Activated CD8-positive, alpha-beta T cell treated with anti-CD3 and anti-CD28 coated beads for 36 hours (primary cell): ENCODE data around the gene HES1. TPM values are rescaled to one million over a fixed set of nuclear protein-coding genes. Genes with fewer than 3 reads are reported as not detected.

Experiments
- ATAC-seq: fragments of 200-7000 bp; cut with Tn5 transposase; one replicate; pipeline ENCODE4 v1.10.0; 2021; ENCODE audit warnings: mild to moderate bottlenecking, moderate library complexity
- CTCF ChIA-PET: fragments of 350-600 bp; sonication (Branson Sonifier 250); formaldehyde crosslinking; loops from one replicate; lab custom pipeline; 2021; ENCODE audit warnings: antibody characterized with exemption; lab: Charles Lee
- POLR2A ChIA-PET: fragments of 350-600 bp; sonication (Branson Sonifier 250); formaldehyde crosslinking; loops from one replicate; lab custom pipeline; 2021; ENCODE audit warnings: antibody characterized with exemption; lab: Charles Lee
- DNase-seq: peaks from one replicate; pipeline ENCODE4 v3.0.0-alpha.2; 2020
- H3K27ac Mint-ChIP-seq: one replicate; pipeline ENCODE4 v1.8.0; 2021; ENCODE audit warnings: mild to moderate bottlenecking, mixed read lengths
- H3K27me3 Mint-ChIP-seq: one replicate; pipeline ENCODE4 v1.8.0; 2021; ENCODE audit warnings: mixed read lengths
- H3K36me3 Mint-ChIP-seq: one replicate; pipeline ENCODE4 v1.8.0; 2021; ENCODE audit warnings: low read depth, mixed read lengths
- H3K4me1 Mint-ChIP-seq: one replicate; pipeline ENCODE4 v1.8.0; 2021; ENCODE audit warnings: low read depth, mixed read lengths
- H3K4me3 Mint-ChIP-seq: one replicate; pipeline ENCODE4 v1.8.0; 2021; ENCODE audit warnings: mild to moderate bottlenecking, moderate library complexity, mixed read lengths
- H3K9me3 Mint-ChIP-seq: one replicate; pipeline ENCODE4 v1.8.0; 2021; ENCODE audit warnings: mixed read lengths
- CTCF ChIP-seq: fragments of 200-600 bp; IDR thresholded peaks from one replicate; pipeline ENCODE4 v1.8.0; 2022; ENCODE audit warnings: antibody characterized with exemption, mild to moderate bottlenecking
- intact Hi-C: fragments of 100-400 bp; cut with micrococcal nuclease; formaldehyde crosslinking; loops from one replicate; pipeline ENCODE4 v1.10.0; 2022
- total RNA-seq, 2 experiments: library from RNA; stranded (reverse); gene quantifications; one replicate each; pipeline ENCODE4 v1.2.3, GENCODE V29; 2021

The HES1 gene
- total RNA-seq, 2 experiments from 2014 or later: not detected

DNA sequence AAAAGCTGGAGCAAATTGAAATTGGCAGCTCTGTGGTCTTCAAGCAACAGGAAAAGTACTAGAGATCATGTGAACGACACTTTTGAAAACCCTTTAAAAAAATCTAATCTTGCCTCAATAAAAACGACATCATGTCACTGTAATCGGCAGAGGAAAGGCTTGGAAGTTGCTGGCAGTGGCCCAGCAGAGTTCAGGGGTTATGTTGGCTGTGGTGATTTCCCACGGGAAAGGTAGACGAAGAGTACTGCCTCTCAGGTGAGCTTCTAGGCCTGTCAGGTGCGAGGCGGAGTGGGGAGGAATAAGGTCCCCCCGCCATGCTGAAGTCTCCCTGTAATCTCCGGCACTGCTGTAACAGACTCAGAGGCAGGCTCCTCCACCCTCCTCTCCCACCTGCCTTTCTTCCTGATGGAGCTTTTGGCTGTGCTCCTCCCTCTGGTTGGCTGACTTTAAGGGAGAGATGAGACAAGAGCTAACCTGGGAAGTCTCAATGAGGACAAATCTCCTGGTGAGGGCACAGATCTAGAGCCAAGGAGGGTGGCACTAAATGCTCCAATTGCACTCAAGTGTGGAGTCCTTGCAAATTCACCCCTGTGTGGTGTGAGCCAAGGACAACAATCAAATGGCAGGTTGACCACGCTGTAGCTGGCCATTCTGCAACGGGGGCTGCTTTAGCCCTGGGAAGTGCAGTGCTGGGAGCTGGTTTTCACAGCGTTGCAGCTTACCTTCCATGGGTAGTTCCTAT lies 18.7 kb upstream of the HES1 start:
- Mint-ChIP-seq H3K36me3 (no peaks in the 10 kb centered on the region), H3K27ac (no peak overlapping the region), H3K4me3 (no peak overlapping the region), H3K4me1 (no peaks in the 10 kb centered on the region), H3K9me3 (no peaks in the 10 kb centered on the region), H3K27me3 (peaks cover 16% of the 10 kb centered on the region)
- POLR2A ChIA-PET: interaction anchor here (0.6 kb wide), 1 partner anchor 26 kb away, joined by 3 read pairs; no protein-coding TSS in a partner anchor
- ATAC-seq (no peak), DNase-seq (no peak)
- no peak for TF ChIP-seq CTCF
- intact Hi-C loops: no loop called here
- CTCF ChIA-PET: interaction anchor here (1.0 kb wide), 1 partner anchor 451 kb away, joined by 3 read pairs; no protein-coding TSS in a partner anchor

DNA sequence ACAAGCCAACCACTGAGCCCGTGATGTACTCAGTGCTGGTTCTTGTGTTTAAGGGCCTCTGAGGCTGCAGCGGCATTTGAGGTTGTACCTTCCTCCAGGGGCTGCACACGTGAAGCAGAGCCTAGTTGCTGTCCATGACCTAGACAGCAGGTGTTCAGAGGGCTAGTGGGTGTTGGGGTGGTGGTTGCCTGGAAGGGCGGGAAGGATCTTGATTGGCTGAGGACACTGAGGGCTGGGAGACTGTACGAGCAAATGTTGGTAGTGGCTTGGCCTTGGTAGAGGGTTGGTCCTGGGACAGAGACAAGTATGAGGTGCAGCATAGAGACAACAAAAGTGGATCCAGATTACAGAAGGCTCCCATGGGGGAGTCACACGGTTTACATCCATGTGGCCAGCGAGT lies 17.0 kb upstream of the HES1 start:
- no peak overlapping the region for H3K4me3 Mint-ChIP-seq
- no peak for TF ChIP-seq CTCF
- H3K9me3 Mint-ChIP-seq: no peaks in the 10 kb centered on the region
- peaks cover 20% of the 10 kb centered on the region for H3K27me3 Mint-ChIP-seq
- POLR2A ChIA-PET: no interaction called here
- H3K36me3 Mint-ChIP-seq: no peaks in the 10 kb centered on the region
- CTCF ChIA-PET: no interaction called here
- intact Hi-C loops: no loop called here
- no peaks in the 10 kb centered on the region for H3K4me1 Mint-ChIP-seq
- DNase-seq (no peak), ATAC-seq (no peak)
- H3K27ac Mint-ChIP-seq: no peak overlapping the region

DNA sequence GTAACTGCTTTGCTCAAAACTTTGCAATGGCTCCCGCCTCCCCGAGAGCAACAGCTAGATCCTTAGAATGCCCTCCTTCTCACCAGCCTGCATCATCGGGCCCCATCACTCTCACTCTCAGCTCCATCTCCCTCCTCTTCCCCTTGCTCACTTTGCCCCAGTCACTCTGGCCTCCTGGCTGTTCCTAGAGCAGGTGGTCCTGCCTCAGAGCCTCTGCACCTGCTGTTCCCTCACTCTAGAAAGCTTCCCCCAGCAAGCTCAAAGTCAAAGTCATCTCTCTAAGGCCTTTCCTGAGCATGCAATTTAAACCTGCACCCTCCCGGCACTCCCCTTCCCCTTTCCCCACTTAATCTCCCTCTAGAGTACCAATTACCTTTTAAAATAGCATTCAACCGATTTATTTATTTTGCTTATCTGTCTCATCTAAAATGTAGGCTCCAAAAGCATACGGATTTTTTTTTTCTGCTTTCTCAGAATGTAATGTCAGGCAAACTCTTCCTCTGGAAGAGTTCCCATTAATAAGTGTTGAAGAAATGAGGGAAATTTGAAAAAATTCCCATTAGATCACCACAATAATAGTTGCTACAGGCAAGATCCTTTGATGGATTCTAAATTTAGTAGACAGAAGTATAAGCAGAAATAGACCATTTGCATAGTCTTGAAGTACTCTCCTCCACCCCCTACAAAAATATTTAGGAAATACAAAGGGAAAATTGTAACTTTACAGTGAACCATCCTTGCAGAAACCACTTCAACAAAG lies 15.9 kb upstream of the HES1 start:
- H3K4me1 Mint-ChIP-seq: no peaks in the 10 kb centered on the region

DNA sequence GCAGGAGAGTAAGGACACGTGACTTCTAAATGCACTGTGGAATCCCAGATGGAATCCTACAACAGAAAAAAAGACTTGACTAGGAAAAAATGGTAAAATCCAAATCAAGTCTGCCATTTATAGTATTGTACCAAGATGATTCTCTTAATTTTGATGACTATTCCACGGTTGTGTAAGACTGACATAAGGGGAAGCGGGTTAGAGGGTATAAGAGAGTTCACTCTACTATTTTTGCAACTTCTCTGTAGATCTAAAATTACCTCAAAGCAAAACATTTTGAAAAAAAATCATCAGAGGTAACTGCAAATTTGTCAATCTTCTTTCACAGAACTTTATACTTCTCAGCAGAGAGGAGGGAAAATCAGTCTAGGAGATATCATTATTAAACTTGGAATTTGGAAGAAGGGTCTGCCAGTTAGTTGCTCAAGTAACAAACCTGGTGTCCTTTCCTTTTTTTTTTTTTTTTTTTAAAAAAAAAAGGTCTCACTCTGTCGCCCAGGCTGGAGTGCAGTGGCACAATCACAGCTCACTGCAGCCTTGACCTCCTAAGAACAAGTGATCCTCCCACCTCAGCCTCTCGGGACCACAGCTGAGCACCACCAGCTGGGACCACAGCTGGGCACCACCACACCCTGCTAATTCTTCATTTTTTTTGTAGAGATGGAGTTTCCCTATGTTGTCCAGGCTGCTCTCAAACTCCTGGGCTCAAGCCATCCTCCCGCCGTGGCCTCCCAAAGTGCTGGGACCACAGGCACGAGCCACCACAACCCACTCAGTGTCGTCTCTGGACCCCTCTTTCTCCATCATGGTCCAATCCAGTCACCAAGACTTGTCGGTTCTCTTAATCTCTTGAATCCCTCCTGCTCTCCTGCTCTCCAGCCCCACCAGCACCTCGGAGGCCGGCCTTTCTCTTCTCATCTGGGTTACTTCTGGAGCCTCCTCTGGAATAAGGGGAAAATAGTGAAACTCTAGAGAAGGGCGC lies 14.9 kb upstream of the HES1 start:
- ChIA-PET POLR2A (no interaction called here), CTCF (no interaction called here)
- Mint-ChIP-seq H3K27ac (no peak overlapping the region), H3K9me3 (no peaks in the 10 kb centered on the region), H3K4me3 (no peak overlapping the region), H3K27me3 (peaks cover 20% of the 10 kb centered on the region), H3K36me3 (no peaks in the 10 kb centered on the region), H3K4me1 (no peaks in the 10 kb centered on the region)
- no peak for TF ChIP-seq CTCF
- DNase-seq: no peak
- no peak for ATAC-seq
- intact Hi-C loops: no loop called here

More for the DNA sequence above, 15.9 kb upstream of the HES1 start:
- intact Hi-C loops: no loop called here
- CTCF ChIA-PET: no interaction called here
- TF ChIP-seq CTCF: no peak
- Mint-ChIP-seq H3K27ac (no peak overlapping the region), H3K9me3 (no peaks in the 10 kb centered on the region), H3K27me3 (peaks cover 20% of the 10 kb centered on the region), H3K36me3 (no peaks in the 10 kb centered on the region), H3K4me3 (no peak overlapping the region)
- ATAC-seq (no peak), DNase-seq (no peak)
- POLR2A ChIA-PET: no interaction called here
